ENCODE measurements around the gene ADAMTSL2. TPM values are rescaled to one million over a fixed set of nuclear protein-coding genes. Genes with fewer than 3 reads are reported as not detected.

ADAMTSL2 gene
- polyA plus RNA-seq, 2 of the 4 experiments (the other 2 are of a cell fraction), result not detected

GRCh38 chr9:133601746-133602145 lies 67.2 kb downstream of the ADAMTSL2 start:
- FAIRE-seq (no peak), ATAC-seq (no peak), DNase-seq (ENCODE audit: low read depth in 1 of 2, low spot score in 1 of 2) (no peak)
- H3K4me2 ChIP-seq, result no peak overlapping the region
- ChIA-PET POLR2A (no interaction called here), CTCF (interaction anchor here (0.7 kb wide), 1 partner anchor 119 kb away, joined by 3 read pairs; no protein-coding TSS in a partner anchor)
- no peaks in the 10 kb centered on the region for H3K4me1 ChIP-seq
- no peak overlapping the region for H3K27ac ChIP-seq
- no peak for TF ChIP-seq ZSCAN20 (CRISPR knock-in tag; IDR thresholded peaks at IDR 0.05)
- TF ChIP-seq MAZ (IDR thresholded peaks at IDR 0.05; ENCODE audit: borderline replicate concordance, low read depth, low read length), result no peak
- TF ChIP-seq NPAS2 (CRISPR knock-in tag; IDR thresholded peaks at IDR 0.05; ENCODE audit: borderline replicate concordance), result no peak
- no peak for TF ChIP-seq CEBPB (IDR thresholded peaks at IDR 0.05)
- TF ChIP-seq, protein P1, sequence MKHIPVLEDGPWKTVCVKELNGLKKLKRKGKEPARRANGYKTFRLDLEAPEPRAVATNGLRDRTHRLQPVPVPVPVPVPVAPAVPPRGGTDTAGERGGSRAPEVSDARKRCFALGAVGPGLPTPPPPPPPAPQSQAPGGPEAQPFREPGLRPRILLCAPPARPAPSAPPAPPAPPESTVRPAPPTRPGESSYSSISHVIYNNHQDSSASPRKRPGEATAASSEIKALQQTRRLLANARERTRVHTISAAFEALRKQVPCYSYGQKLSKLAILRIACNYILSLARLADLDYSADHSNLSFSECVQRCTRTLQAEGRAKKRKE (CRISPR knock-in tag; IDR thresholded peaks at IDR 0.05; ENCODE audit: low read depth), result no peak
- TF ChIP-seq CBX2 (IDR thresholded peaks at IDR 0.05; ENCODE audit: borderline replicate concordance, low read depth), result no peak
- TF ChIP-seq POLR2AphosphoS2 (conservative IDR thresholded peaks at IDR 0.05; ENCODE audit: low read length), result no peak
- no peak for TF ChIP-seq POLR2A (IDR thresholded peaks at IDR 0.05; ENCODE audit: low read length)
- H3K4me3 ChIP-seq, result no peak overlapping the region
- 51% methylated on average over 7 of the region's 10 CpGs for WGBS (ENCODE audit: missing lambda C conversion rate)
- peaks cover 27% of the 10 kb centered on the region for H3K9me3 ChIP-seq

- CTCF ChIA-PET, result interaction anchor here (0.7 to 2.0 kb wide), 2 partner anchors 13 to 119 kb away, joined by 3 to 5 read pairs; no protein-coding TSS in a partner anchor
- POLR2A ChIA-PET, result no interaction called here
- DNase-seq (ENCODE audit: low read depth in 1 of 2, low spot score in 1 of 2) (no peak), FAIRE-seq (no peak), ATAC-seq (no peak)
- Histone ChIP-seq H3K4me3 (no peak overlapping the region), H3K4me1 (no peaks in the 10 kb centered on the region), H3K27ac (no peak overlapping the region), H3K4me2 (no peak overlapping the region), H3K9me3 (peaks cover 22% of the 10 kb centered on the region)
- 55% methylated on average over 10 of the region's 10 CpGs for WGBS (ENCODE audit: missing lambda C conversion rate)
- TF ChIP-seq PHF8 (IDR thresholded peaks at IDR 0.05; ENCODE audit: borderline replicate concordance, low read depth) (no peak), TFCP2L1 (CRISPR knock-in tag; IDR thresholded peaks at IDR 0.05) (no peak), FOSL2 (IDR thresholded peaks at IDR 0.05) (no peak), FOSL2 (CRISPR knock-in tag; IDR thresholded peaks at IDR 0.05) (no peak), POLR2A (IDR thresholded peaks at IDR 0.05; ENCODE audit: low read length) (no peak), RAD21 (conservative IDR thresholded peaks at IDR 0.05 in 1 of 2, IDR thresholded peaks at IDR 0.05 in 1 of 2) (no peak), HOXB13 (CRISPR knock-in tag; IDR thresholded peaks at IDR 0.05; ENCODE audit: low read depth) (no peak), HEYL (CRISPR knock-in tag; IDR thresholded peaks at IDR 0.05) (no peak), MAX (IDR thresholded peaks at IDR 0.05) (no peak), NPAS2 (CRISPR knock-in tag; IDR thresholded peaks at IDR 0.05; ENCODE audit: borderline replicate concordance) (no peak)
- TF ChIP-seq, protein P2, sequence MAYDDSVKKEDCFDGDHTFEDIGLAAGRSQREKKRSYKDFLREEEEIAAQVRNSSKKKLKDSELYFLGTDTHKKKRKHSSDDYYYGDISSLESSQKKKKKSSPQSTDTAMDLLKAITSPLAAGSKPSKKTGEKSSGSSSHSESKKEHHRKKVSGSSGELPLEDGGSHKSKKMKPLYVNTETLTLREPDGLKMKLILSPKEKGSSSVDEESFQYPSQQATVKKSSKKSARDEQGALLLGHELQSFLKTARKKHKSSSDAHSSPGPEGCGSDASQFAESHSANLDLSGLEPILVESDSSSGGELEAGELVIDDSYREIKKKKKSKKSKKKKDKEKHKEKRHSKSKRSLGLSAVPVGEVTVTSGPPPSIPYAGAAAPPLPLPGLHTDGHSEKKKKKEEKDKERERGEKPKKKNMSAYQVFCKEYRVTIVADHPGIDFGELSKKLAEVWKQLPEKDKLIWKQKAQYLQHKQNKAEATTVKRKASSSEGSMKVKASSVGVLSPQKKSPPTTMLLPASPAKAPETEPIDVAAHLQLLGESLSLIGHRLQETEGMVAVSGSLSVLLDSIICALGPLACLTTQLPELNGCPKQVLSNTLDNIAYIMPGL (CRISPR knock-in tag; IDR thresholded peaks at IDR 0.05; ENCODE audit: borderline replicate concordance), result no peak
Observed at GRCh38 chr9:133602277-133602676, 67.8 kb downstream of the ADAMTSL2 start.

DNA sequence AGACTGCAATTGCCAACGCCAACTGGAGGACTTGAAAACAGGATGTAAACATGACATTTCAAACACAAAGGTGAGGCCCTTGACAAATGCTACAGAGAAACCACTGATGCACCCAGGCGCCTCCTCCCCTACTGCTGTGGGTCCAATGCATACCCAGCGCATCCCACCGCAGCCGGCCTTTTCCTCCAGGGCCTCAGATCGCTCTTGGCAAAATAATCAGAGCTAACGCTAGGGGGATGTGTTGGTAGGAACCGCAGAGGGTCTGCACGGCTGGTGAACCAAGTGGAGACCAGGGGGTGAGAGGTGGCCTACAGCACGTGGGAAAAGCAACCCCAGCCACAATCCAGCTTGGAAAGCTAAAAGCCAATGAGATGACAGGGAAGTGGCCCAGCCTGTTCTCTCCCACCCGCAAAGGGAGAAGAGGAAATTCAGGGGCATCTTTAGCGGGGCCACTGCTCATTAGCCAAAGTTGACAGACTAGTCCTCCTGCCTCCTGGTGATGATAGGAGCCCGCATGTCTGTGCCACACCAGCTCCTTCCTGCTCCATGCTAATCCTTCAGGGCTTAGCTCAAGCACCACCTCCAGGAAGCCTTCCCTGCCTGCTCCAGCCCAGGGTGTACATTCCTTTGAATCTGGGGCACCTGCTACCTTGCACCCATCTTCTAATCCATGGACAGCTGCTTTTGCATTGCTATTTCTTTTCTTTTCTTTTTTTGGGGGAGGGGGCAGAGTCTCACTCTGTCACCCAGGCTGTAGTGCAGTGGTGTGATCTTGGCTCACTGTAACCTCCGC lies 68.8 kb downstream of the ADAMTSL2 start:
- H3K4me2 ChIP-seq, result no peak overlapping the region
- ATAC-seq (no peak), DNase-seq (ENCODE audit: low read depth in 1 of 2, low spot score in 1 of 2) (no peak), FAIRE-seq (no peak)
- WGBS (ENCODE audit: missing lambda C conversion rate), result 54% methylated on average over 14 of the region's 14 CpGs
- ChIA-PET CTCF (interaction anchor here (1.0 to 2.0 kb wide), 4 partner anchors 14 to 416 kb away, joined by 3 to 6 read pairs (median 4); no protein-coding TSS in a partner anchor), POLR2A (no interaction called here)
- H3K27ac ChIP-seq, result no peak overlapping the region
- no peaks in the 10 kb centered on the region for H3K4me1 ChIP-seq
- H3K4me3 ChIP-seq, result no peak overlapping the region
- TF ChIP-seq CEBPB (IDR thresholded peaks at IDR 0.05), result no peak
- TF ChIP-seq POLR2A (IDR thresholded peaks at IDR 0.05; ENCODE audit: low read length), result no peak
- TF ChIP-seq FOSB (CRISPR knock-in tag; IDR thresholded peaks at IDR 0.05), result no peak
- TF ChIP-seq, protein P2 (CRISPR knock-in tag; IDR thresholded peaks at IDR 0.05; ENCODE audit: borderline replicate concordance), result no peak
- peak; percentile 53 for TF ChIP-seq ZFP36 (IDR thresholded peaks at IDR 0.05; ENCODE audit: borderline replicate concordance, partially characterized antibody)
- H3K9me3 ChIP-seq, result peaks cover 11% of the 10 kb centered on the region
